Measurements from ENCODE around the gene MIEN1. TPM values are rescaled to one million over a fixed set of nuclear protein-coding genes. Genes with fewer than 3 reads are reported as not detected.
A peak's percentile ranks its signal among the peaks of the same experiment; 100 is the strongest.

MIEN1 gene
- total and polyA plus RNA-seq, 2 of the 13 experiments (the other 11 are each of a cell fraction or from before 2014, with no cell fraction given) = 40.6 to 56.6 TPM

GRCh38 chr17:39737760-39738567 lies 7.6 kb upstream of the MIEN1 start, which contains the start of gene GRB7 (continued):
- TF ChIP-seq ZHX1 (CRISPR knock-in tag; IDR thresholded peaks at IDR 0.05; ENCODE audit: low read depth) = 0 out of 2 replicates have a peak, but pooled peaks have one; percentile 27
- TF ChIP-seq ZBTB20 (CRISPR knock-in tag; IDR thresholded peaks at IDR 0.05; ENCODE audit: borderline replicate concordance, low read depth) = no peak
- TF ChIP-seq ZIK1 (CRISPR knock-in tag; IDR thresholded peaks at IDR 0.05; ENCODE audit: borderline replicate concordance, low read depth) = no peak
- no peak for TF ChIP-seq ZNF496 (CRISPR knock-in tag; IDR thresholded peaks at IDR 0.05; ENCODE audit: insufficient replicate concordance)
- no peak; the same call in 1 of the 2 replicates for TF ChIP-seq MLX (CRISPR knock-in tag; IDR thresholded peaks at IDR 0.05)
- TF ChIP-seq IRF9 (CRISPR knock-in tag; IDR thresholded peaks at IDR 0.05; ENCODE audit: borderline replicate concordance) = peak; percentile 74; the same call in 1 of the 2 replicates
- peak; percentile 36 for TF ChIP-seq IKZF4 (CRISPR knock-in tag; IDR thresholded peaks at IDR 0.05; ENCODE audit: borderline replicate concordance, low read depth, not compliant biosample characterization)
- TF ChIP-seq MED13 (CRISPR knock-in tag; IDR thresholded peaks at IDR 0.05) = peak; percentile 85; the same call in 1 of the 2 replicates
- TF ChIP-seq XBP1 (CRISPR knock-in tag; IDR thresholded peaks at IDR 0.05) = 0 out of 2 replicates have a peak, but pooled peaks have one; percentile 50

All from HepG2 (cell line).